ENCODE measurements around the gene ANGPTL4. TPM values are rescaled to one million over a fixed set of nuclear protein-coding genes. Genes with fewer than 3 reads are reported as not detected.

The ANGPTL4 gene
- total and polyA plus RNA-seq, 2 of the 13 experiments (the other 11 are each of a cell fraction or from before 2014, with no cell fraction given), result 0.80 to 21.7 TPM

- 0 out of 2 replicates have a peak, but pooled peaks have one; percentile 29 for TF ChIP-seq E2F1 (CRISPR knock-in tag; IDR thresholded peaks at IDR 0.05)
- TF ChIP-seq ZNF17 (CRISPR knock-in tag; IDR thresholded peaks at IDR 0.05), result no peak
- TF ChIP-seq AGO2 (optimal IDR thresholded peaks at IDR 0.05; ENCODE audit: low read depth, low read length), result peak; percentile 92
- peak; percentile 85; the same call in 1 of the 2 replicates for TF ChIP-seq HES4 (CRISPR knock-in tag; IDR thresholded peaks at IDR 0.05; ENCODE audit: borderline replicate concordance)
- TF ChIP-seq ZC3H13 (CRISPR knock-in tag; IDR thresholded peaks at IDR 0.05), result 0 out of 2 replicates have a peak, but pooled peaks have one; percentile 48
- TF ChIP-seq ZHX1 (CRISPR knock-in tag; IDR thresholded peaks at IDR 0.05; ENCODE audit: low read depth), result peak; percentile 95
- no peak for TF ChIP-seq ZNF567 (CRISPR knock-in tag; IDR thresholded peaks at IDR 0.05; ENCODE audit: borderline replicate concordance)
- TF ChIP-seq ZSCAN5A (CRISPR knock-in tag; IDR thresholded peaks at IDR 0.05; ENCODE audit: borderline replicate concordance), result no peak
- no peak for TF ChIP-seq TEF (CRISPR knock-in tag; IDR thresholded peaks at IDR 0.05)
- 0 out of 2 replicates have a peak, but pooled peaks have one; percentile 49 for TF ChIP-seq CENPT (CRISPR knock-in tag; IDR thresholded peaks at IDR 0.05; ENCODE audit: low read depth)
- TF ChIP-seq ZFP37 (CRISPR knock-in tag; IDR thresholded peaks at IDR 0.05; ENCODE audit: borderline replicate concordance), result no peak
- TF ChIP-seq ZHX2 (IDR thresholded peaks at IDR 0.05; ENCODE audit: low read depth), result peak; percentile 98
- TF ChIP-seq ZHX2 (CRISPR knock-in tag; IDR thresholded peaks at IDR 0.05; ENCODE audit: borderline replicate concordance), result no peak
- TF ChIP-seq DRAP1 (CRISPR knock-in tag; IDR thresholded peaks at IDR 0.05), result peak; percentile 61; the same call in 1 of the 2 replicates
- no peak for TF ChIP-seq ZNF121 (CRISPR knock-in tag; IDR thresholded peaks at IDR 0.05)
Measured at GRCh38 chr19:8389891-8390616, 26.1 kb downstream of the ANGPTL4 start, which contains the start of gene RAB11B (continued).
